WERI-Rb-1 (cell line): ENCODE results near the gene PLXND1.

ENCODE experiments used
- DNase-seq: peaks from one replicate; pipeline ENCODE4 v3.0.0-alpha.2; 2020
- H3K27ac ChIP-seq: fragments of 250-450 bp; sonication (Bioruptor Pico); 2 replicates; pipeline ENCODE4 v1.5.1; 2020; ENCODE audit warnings: mild to moderate bottlenecking, moderate library complexity
- H3K27me3 ChIP-seq: fragments of 250-450 bp; sonication (Bioruptor Pico); 2 replicates; pipeline ENCODE4 v1.5.1; 2021; ENCODE audit warnings: mild to moderate bottlenecking, low read depth, moderate library complexity; ENCODE audit not compliant: insufficient read depth, severe bottlenecking
- H3K36me3 ChIP-seq: fragments of 250-450 bp; sonication (Bioruptor Pico); 2 replicates; pipeline ENCODE4 v1.5.1; 2020; ENCODE audit warnings: mild to moderate bottlenecking, moderate library complexity
- H3K4me3 ChIP-seq: 2 replicates; pipeline ENCODE4 v1.5.1; 2011; ENCODE audit warnings: low read depth, mild to moderate bottlenecking, control low read depth, low read length
- H3K9me3 ChIP-seq: fragments of 250-450 bp; sonication (Bioruptor Pico); 2 replicates; pipeline ENCODE4 v1.5.1; 2021; ENCODE audit warnings: mild to moderate bottlenecking, moderate library complexity; ENCODE audit not compliant: severe bottlenecking
- CTCF ChIP-seq: IDR thresholded peaks from 2 replicates; pipeline ENCODE4 v1.5.1; 2011; ENCODE audit warnings: low read depth, mild to moderate bottlenecking, control low read depth, inconsistent platforms, low read length

PLXND1 gene

GRCh38 chr3:129638481-129638880 is 32.0 kb upstream of the PLXND1 start:
- Histone ChIP-seq H3K27ac (no peak overlapping the region), H3K9me3 (peaks cover 4% of the 10 kb centered on the region)
- no peak for TF ChIP-seq CTCF

GRCh38 chr3:129636082-129636481 is 29.6 kb upstream of the PLXND1 start:
- no peak for DNase-seq
- Histone ChIP-seq H3K9me3 (peaks cover 4% of the 10 kb centered on the region), H3K27me3 (no peaks in the 10 kb centered on the region), H3K4me3 (no peak overlapping the region), H3K36me3 (no peaks in the 10 kb centered on the region), H3K27ac (no peak overlapping the region)
- no peak for TF ChIP-seq CTCF

More at GRCh38 chr3:129638481-129638880, 32.0 kb upstream of the PLXND1 start:
- Histone ChIP-seq H3K27me3 (no peaks in the 10 kb centered on the region), H3K4me3 (no peak overlapping the region), H3K36me3 (no peaks in the 10 kb centered on the region)
- no peak for DNase-seq

DNA sequence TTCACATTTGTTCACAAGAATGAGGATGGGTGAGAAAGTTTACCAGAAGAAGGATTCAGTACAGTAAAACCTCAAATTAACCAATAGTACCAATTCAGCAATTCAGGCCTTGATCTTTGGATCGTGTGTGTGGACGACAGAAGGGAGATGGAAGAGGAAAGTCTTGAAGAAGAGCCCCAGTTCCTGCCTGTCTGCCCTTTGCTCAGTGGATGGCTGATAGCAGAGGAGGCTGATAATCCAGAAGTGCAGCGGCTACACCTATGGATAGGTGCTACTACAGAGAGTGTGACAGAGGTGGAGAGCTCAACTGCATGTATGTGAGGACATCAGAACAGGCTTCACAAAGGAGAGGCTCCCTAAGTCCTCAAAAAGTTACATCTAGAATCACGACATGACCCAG is 29.2 kb upstream of the PLXND1 start:
- H3K27ac ChIP-seq, result no peak overlapping the region
- H3K4me3 ChIP-seq, result no peak overlapping the region
- no peak for DNase-seq
- peaks cover 4% of the 10 kb centered on the region for H3K9me3 ChIP-seq
- H3K36me3 ChIP-seq, result no peaks in the 10 kb centered on the region
- no peaks in the 10 kb centered on the region for H3K27me3 ChIP-seq
- TF ChIP-seq CTCF, result no peak

- Histone ChIP-seq H3K36me3 (no peaks in the 10 kb centered on the region), H3K4me3 (no peak overlapping the region), H3K9me3 (peaks cover 4% of the 10 kb centered on the region), H3K27ac (peak overlapping the region; percentile 52), H3K27me3 (no peaks in the 10 kb centered on the region)
- TF ChIP-seq CTCF, result peak; percentile 32; the same call in 1 of the 2 replicates
- DNase-seq, result peak; percentile 62
Observed at GRCh38 chr3:129633751-129634481, 27.4 kb upstream of the PLXND1 start.

DNA sequence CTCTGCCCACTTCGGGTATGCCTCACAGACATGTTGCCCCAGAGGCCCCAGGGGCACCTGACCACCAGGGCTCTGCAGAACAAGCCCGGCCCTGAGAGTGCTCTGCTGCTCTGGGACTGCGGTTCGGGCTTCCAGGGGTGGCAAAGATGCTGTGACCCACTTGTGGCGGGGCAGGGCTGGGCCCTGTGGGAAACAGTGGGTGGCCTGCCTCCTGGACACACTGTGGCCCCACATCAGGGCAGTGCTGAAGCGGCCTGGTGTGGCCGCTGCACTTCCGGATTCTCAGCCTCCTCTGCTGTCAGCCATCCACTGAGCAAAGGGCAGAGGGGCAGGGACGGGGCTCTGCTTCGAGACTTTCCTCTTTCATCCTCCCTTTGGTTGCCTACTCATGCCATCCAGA is 26.5 kb upstream of the PLXND1 start:
- TF ChIP-seq CTCF, result no peak
- Histone ChIP-seq H3K9me3 (peaks cover 4% of the 10 kb centered on the region), H3K27me3 (no peaks in the 10 kb centered on the region), H3K36me3 (no peaks in the 10 kb centered on the region), H3K4me3 (no peak overlapping the region), H3K27ac (peak overlapping the region; percentile 8; the same call in 1 of the 2 replicates)
- DNase-seq, result no peak

DNA sequence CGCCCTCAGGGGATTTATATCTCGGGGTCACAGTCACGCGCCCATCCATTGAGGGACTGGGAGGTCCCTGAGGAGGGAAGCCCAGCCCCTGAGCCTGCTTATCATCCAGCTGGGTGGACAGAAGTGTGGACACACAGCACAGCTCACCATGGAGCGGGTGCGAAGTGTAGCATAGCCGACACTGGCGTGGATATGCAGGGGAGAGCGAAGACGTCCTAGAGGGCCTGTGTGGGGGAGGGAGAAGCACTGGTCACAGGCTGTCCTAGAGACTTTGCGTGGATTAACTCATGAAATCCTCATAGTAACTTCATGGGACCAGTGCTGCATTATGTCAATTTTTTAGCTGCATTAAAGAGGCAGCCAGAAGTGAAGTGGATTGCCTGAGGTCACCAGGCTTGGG is 26.1 kb upstream of the PLXND1 start:
- DNase-seq, result peak; percentile 59
- no peaks in the 10 kb centered on the region for H3K27me3 ChIP-seq

More for the DNA sequence above, 26.1 kb upstream of the PLXND1 start:
- no peak overlapping the region for H3K4me3 ChIP-seq
- no peaks in the 10 kb centered on the region for H3K36me3 ChIP-seq
- H3K27ac ChIP-seq, result no peak overlapping the region
- TF ChIP-seq CTCF, result no peak
- peaks cover 4% of the 10 kb centered on the region for H3K9me3 ChIP-seq
